Stomach smooth muscle (tissue), 2 donors: ENCODE results near the gene GLT1D1.
"Not testable (repeated sequence)": the region's sequence is repeated elsewhere in the genome, so short reads cannot be mapped to it uniquely, and the experiment has no call there.

Experiments
- H3K27ac ChIP-seq: one replicate; pipeline ENCODE4 v1.7.0; 2013; ENCODE audit warnings: mild to moderate bottlenecking, low read length, inconsistent platforms
- H3K27me3 ChIP-seq, 2 donors: one replicate each; pipeline ENCODE4 v1.7.0; 2013; ENCODE audit warnings: low read length in 2 of 2; ENCODE audit not compliant: insufficient read depth in 2 of 2, control insufficient read depth in 1 of 2
- H3K36me3 ChIP-seq, 2 donors: one replicate each; pipeline ENCODE4 v1.7.0; 2013; ENCODE audit warnings: low read length in 2 of 2; ENCODE audit not compliant: control insufficient read depth in 2 of 2, insufficient read depth in 2 of 2
- H3K4me1 ChIP-seq: one replicate; pipeline ENCODE4 v1.7.0; 2013; ENCODE audit warnings: low read length; ENCODE audit not compliant: control insufficient read depth, insufficient read depth
- H3K4me3 ChIP-seq, 2 donors: one replicate each; pipeline ENCODE4 v1.7.0; 2013; ENCODE audit warnings: low read length in 2 of 2
- H3K9ac ChIP-seq, 2 donors: one replicate each; pipeline ENCODE4 v1.7.0; 2013; ENCODE audit warnings: low read length in 2 of 2, mild to moderate bottlenecking in 1 of 2
- H3K9me3 ChIP-seq, 2 donors: one replicate each; pipeline ENCODE4 v1.7.0; 2013; ENCODE audit warnings: low read length in 2 of 2; ENCODE audit not compliant: control insufficient read depth in 2 of 2
- donor health status: healthy.
- donor health status: Pancreatic carcinoma.

The GLT1D1 gene

DNA sequence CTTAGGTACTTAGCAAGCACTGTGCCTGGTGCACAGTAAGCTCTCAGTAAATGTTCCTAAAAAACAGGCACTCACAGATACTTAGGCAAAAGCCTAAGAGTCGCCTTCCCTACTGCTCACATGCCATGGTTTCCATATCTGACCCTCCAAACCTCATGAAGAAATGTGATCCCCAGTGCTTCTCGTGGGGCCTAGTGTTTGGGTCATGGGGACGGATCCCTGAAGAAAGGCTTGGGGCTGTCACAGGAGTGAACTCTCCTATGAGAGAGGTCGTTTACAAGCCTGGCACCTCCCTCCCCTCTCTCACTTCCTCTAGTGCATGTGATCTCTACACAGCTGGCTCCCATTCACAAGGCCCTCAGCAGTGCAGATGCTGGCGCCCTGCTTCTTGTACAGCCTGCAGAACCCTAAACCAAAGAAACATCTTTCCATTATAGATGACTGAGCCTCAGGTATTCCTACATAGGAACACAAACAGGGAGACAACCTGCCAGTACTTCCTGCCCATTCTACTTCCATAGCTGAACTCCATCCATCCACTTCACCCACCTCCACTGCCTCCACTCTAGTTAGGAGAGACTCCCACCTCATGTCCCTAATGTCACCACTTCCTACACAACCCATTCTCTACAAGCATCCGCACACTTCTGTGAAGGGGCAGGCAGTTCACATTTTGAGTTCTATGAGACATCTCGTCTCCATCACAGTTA lies 32.4 kb upstream of the GLT1D1 start:
- Histone ChIP-seq H3K27ac (no peak overlapping the region), H3K36me3 (peaks cover 0 to 4% of the 10 kb centered on the region in 2 donors), H3K27me3 (no peaks in the 10 kb centered on the region), H3K4me3 (no peak overlapping the region), H3K9ac (no peak overlapping the region), H3K9me3 (no peaks in the 10 kb centered on the region), H3K4me1 (peaks cover 44% of the 10 kb centered on the region)

DNA sequence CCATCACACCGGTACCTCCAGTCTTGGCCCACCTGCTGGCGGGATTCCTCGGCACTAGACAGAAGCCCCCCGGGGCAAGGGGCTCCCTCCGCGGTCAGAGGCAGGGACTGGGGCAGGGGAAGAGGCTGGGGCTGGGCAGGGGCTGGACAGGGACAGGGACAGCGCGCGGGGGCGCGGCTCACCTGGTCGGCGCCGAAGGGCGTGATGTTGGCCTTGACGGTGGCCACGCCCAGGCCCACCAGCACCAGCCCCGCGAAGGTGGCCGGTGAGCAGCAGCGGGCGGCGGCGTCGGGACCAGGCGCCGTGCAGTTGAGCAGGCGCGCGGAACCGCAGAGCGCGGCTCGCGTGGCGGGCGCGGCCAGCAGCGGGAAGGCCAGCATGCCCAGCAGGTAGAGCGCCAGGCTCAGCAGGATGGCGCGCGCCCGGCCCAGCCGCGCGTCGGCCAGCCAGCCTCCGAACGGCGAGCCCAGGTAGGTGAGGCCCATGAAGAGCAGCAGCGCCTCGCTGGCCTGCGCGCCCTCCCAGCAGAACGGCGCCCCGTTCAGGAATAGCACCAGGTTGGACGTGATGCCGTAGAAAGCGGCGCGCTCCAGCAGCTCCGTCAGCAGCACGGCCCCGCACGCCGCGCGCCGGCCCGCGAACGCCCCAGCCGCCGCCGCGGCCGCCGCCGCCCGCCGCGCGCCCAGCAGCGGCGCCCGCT lies 29.9 kb upstream of the GLT1D1 start:
- peaks cover 0 to 4% of the 10 kb centered on the region in 2 donors for H3K36me3 ChIP-seq
- peak overlapping the region; percentile 77 to 86 for H3K9ac ChIP-seq
- H3K4me3 ChIP-seq, result peak overlapping the region; percentile 81 to 94
- H3K27me3 ChIP-seq, result no peaks in the 10 kb centered on the region
- H3K9me3 ChIP-seq, result peaks cover 0 to 3% of the 10 kb centered on the region in 2 donors
- no peak overlapping the region for H3K27ac ChIP-seq
- peaks cover 31% of the 10 kb centered on the region for H3K4me1 ChIP-seq

DNA sequence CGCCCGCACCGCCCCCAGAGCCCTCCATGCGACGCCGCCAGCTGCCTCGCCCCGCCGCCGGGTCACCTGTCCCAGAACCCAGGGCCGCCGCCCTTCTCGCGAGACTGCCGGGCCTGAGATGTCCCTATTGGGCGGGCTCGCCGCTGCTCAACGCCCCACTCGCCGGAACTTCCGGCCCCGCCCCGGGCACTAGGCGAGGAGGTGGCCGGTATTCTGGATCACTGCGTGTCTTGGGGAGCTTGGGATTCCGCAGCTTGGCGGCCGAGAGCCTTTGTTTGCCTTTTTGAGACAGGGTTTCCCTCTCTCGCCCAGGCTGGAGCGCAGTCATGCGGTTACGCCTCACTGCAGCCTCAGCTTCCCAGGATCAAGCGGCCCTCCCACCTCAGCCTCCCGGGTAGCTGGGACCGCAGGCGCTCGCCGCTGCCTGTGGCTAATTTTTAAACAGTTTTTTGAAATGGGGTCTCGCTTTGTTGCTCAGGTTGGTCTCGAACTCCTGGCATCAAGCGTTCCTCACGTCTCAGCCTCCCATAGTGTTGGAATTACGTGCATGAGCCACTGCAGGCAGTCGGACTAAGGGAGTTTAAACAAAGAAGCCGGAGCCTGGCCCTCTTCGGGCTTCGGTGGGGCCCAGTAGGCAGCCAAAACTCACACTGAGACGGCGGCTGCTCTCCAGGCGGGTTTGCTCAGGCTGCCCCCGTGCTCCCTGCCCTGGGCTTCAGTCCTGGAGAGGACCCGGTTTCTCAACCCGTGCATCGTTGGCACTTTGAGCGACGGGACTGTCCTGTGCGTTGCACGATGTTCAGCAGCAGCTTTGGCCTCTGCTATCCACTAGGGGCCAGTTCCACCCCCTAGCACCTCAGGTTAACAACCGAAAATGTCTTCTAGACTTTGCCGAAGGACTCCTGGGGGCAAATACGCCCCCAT lies 29.1 kb upstream of the GLT1D1 start, which contains the start of gene SLC15A4:
SLC15A4 (minus strand) TSS at position 43 of the 924 bp plus-strand sequence; CDS start at position 28, 15 bp downstream.
- Histone ChIP-seq H3K27ac (peak within 1 kb of the TSS; percentile 60), H3K36me3 (peaks cover 0 to 4% of the 10 kb centered on the region in 2 donors), H3K27me3 (no peaks in the 10 kb centered on the region), H3K4me1 (peaks cover 27% of the 10 kb centered on the region), H3K9me3 (peaks cover 0 to 3% of the 10 kb centered on the region in 2 donors), H3K9ac (peak within 1 kb of the TSS; percentile 94 to 97), H3K4me3 (peak within 1 kb of the TSS; percentile 94 to 95)

DNA sequence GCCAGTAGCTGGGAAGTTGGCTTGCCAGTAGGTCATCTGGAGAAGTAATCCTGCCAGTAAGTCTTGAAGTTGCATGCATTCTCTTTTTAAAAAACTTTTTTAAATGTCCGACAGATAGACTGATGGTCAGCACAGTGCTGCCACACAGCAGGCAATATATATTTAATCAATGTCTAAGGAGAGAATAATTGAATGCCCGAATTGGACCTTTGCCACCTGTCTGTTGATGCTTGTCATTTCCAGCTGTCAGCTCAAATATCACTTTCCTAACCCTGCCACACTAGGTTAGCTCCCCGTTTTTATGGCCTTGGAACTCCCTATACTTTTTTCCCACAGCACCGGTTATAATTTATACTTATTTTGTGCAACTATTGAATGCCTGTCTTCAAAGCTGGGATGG lies 27.4 kb upstream of the GLT1D1 start:
- H3K9ac ChIP-seq, result no peak overlapping the region

DNA sequence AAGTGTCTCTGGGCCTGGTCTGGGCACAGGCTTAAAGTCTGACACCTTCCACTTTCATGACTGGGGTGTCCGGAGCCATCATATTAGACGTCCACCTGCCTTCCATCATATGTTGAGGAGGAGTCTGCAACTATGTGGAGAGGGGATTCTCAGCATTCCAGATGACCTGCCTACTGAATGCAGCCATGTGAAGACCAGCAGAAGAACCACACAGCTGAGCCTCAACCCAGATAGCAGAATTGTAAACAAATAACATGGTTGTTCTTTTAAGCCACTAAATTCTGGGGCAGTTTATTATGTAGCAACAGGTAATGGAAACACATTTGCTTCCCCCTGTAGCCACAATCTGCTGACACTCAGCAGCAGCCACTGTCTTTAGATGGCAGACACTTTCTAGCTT lies 25.6 kb upstream of the GLT1D1 start:
- Histone ChIP-seq H3K27me3 (no peaks in the 10 kb centered on the region), H3K4me3 (no peak overlapping the region), H3K36me3 (no peaks in the 10 kb centered on the region), H3K9ac (no peak overlapping the region), H3K27ac (no peak overlapping the region), H3K9me3 (peaks cover 0 to 3% of the 10 kb centered on the region in 2 donors), H3K4me1 (peaks cover 16% of the 10 kb centered on the region)

More for the DNA sequence above, 27.4 kb upstream of the GLT1D1 start:
- H3K4me3 ChIP-seq, result no peak overlapping the region
- peaks cover 27% of the 10 kb centered on the region for H3K4me1 ChIP-seq
- no peak overlapping the region for H3K27ac ChIP-seq
- no peaks in the 10 kb centered on the region for H3K27me3 ChIP-seq
- H3K9me3 ChIP-seq, result peaks cover 0 to 3% of the 10 kb centered on the region in 2 donors
- H3K36me3 ChIP-seq, result peaks cover 0 to 1% of the 10 kb centered on the region in 2 donors

DNA sequence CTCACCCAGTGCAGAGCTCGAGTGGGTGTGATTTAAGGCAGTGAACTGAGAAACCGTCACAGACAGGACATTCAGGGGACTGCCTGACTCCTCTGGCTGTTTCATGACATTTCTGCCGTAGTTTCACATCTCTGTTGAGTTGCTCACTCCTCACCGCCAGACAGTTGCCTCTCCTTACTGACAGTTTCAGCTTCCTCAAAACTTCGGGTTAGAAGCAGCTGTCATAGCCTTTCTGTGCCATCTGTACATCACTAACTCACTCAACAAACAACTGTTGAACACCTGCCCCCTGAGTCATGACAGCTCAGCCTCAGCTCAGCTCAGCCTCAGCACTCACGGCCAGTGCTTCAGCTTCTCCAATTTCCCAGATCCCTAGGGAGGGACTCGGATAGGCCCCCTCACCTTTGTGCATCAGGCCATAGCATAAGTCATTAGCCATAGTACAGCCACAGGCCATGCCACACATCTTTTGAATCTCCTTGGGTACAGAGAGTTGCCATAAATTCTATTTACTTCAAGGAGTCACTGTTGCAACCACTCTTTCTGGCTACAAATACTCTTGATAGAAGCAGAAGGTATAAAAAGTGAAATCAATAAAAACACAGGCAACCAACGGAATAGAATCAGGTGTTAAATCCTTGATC lies 23.3 kb upstream of the GLT1D1 start:
- no peaks in the 10 kb centered on the region for H3K27me3 ChIP-seq
- H3K4me3 ChIP-seq, result no peak overlapping the region
- H3K4me1 ChIP-seq, result peaks cover under 1% of the 10 kb centered on the region
- peaks cover 0 to 3% of the 10 kb centered on the region in 2 donors for H3K9me3 ChIP-seq
- no peak overlapping the region for H3K27ac ChIP-seq
- H3K36me3 ChIP-seq, result no peaks in the 10 kb centered on the region
- no peak overlapping the region for H3K9ac ChIP-seq

DNA sequence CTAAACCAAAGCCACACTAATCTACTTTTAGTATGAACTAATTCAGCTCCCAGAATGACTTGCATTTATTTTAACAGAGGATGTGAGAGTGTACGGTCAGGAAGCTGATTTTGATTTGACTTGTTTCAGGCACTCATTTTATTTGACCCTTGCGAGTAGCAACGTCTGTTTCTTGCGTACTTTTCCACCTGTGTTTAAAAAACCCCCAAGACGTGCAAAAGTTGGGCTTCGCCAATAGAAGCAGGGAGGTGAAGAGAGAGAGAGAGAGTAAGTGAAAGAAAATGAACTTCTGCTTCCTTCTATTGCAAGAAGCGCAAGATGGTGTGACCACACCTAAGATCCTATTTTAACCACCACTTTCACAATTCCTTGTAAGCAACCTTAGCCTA lies 22.8 kb upstream of the GLT1D1 start:
- Histone ChIP-seq H3K9me3 (peaks cover 0 to 3% of the 10 kb centered on the region in 2 donors), H3K27ac (no peak overlapping the region), H3K9ac (no peak overlapping the region), H3K4me3 (no peak overlapping the region), H3K27me3 (no peaks in the 10 kb centered on the region), H3K4me1 (no peaks in the 10 kb centered on the region), H3K36me3 (no peaks in the 10 kb centered on the region)

DNA sequence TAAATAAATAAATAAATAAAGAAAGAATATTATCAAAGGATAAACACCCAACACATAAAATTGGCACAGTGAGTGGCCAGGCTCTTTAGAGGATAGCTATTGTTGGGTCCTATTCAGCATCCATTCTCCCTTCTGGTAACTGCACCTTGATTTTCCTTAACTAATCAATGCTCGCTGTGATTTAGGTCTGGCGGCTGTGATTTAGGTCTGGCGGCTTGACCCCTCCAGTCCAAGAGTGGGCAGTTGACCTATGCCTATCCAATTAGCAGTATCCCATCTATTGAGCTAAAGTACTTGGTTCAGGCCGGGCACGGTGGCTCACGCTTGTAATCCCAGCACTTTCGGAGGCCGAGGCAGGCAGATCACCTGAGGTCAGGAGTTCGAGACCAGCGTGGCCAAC lies 19.9 kb upstream of the GLT1D1 start:
- H3K9me3 ChIP-seq, result no peaks in the 10 kb centered on the region
- no peaks in the 10 kb centered on the region for H3K4me1 ChIP-seq
- H3K36me3 ChIP-seq, result no peaks in the 10 kb centered on the region
- H3K27me3 ChIP-seq, result no peaks in the 10 kb centered on the region
- no peak overlapping the region for H3K9ac ChIP-seq
- H3K27ac ChIP-seq, result no peak overlapping the region
- no peak overlapping the region for H3K4me3 ChIP-seq

DNA sequence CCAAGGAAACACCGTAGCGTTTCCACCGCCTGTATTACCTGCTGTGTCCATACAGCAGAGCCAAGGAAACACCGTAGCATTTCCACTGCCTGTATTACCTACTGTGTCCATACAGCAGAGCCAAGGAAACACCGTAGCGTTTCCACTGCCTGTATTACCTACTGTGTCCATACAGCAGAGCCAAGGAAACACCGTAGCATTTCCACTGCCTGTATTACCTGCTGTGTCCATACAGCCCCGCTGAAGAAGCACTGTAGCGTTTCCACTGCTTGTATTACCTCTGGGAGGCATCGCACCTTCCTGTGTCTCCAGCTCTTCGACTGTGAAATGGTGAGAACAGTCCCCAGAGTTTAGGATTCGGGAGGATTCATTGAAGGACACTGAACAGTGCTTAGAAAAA lies 13.4 kb upstream of the GLT1D1 start:
- H3K4me3 ChIP-seq, H3K27me3 ChIP-seq, H3K27ac ChIP-seq, H3K36me3 ChIP-seq, H3K4me1 ChIP-seq, H3K9me3 ChIP-seq, H3K9ac ChIP-seq: not testable (repeated sequence)

DNA sequence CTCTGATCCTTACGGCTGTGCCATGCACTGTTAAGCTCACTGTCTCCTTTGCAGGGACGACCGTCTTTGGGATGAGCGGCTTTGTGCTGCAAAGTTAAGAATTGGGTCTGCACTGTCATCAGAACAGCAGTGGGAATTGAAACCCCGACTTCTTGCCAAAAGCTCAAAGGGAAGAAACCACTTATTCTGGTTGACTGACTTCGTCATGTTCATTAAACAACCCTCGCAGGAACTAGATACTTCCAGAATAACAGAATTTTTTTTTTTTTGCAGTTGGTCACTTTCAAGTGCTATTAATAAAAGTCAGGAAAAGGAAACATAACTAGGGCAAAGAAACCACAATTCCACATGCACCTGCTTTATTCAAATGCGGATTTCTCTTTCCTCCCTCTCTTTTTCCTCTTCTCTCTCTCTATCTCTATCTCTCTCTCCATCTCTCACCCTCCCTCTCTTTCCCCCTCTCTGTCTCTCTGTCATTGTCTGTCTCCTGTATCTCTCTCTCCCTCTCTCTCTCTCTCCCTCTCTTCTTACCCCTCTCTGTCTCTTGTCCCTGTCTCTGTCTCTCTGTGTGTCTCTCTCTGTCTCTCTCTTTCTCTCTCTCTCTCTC lies 12.3 kb upstream of the GLT1D1 start:
- no peak overlapping the region for H3K27ac ChIP-seq
- H3K36me3 ChIP-seq, result no peaks in the 10 kb centered on the region
- H3K9me3 ChIP-seq, result peaks cover 0 to 6% of the 10 kb centered on the region in 2 donors
- no peaks in the 10 kb centered on the region for H3K27me3 ChIP-seq
- H3K4me3 ChIP-seq, result no peak overlapping the region
- H3K9ac ChIP-seq, result no peak overlapping the region
- no peaks in the 10 kb centered on the region for H3K4me1 ChIP-seq
